HG02642 (cell line): ENCODE measurements around the gene CPNE5.

Source experiments
- ATAC-seq: cut with Tn5 transposase; IDR thresholded peaks from one replicate; pipeline ENCODE4 v1.9.1; 2021; ENCODE audit warnings: mild to moderate bottlenecking; ENCODE audit not compliant: unreplicated experiment, poor library complexity

Gene CPNE5

GRCh38 chr6:36797055-36797454, 42.2 kb downstream of the CPNE5 start:
- ATAC-seq: no peak

DNA sequence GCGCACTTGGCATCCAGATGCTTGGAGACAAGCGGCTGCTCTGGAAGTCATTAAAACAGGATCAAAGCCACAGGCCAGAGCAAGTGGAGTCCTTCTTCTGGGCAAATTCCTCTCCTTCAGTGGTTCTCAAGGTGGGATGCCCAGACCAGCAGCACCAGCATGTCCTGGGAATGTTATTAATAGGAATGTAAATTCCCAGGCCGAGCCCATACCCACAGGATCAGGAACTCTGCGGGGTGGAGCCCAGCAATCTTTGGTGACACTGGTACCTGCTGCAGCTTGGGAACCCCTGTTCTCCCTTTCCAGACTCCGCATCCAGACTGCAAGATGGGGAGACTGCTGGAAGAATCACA, 44.6 kb downstream of the CPNE5 start:
- no peak for ATAC-seq

DNA sequence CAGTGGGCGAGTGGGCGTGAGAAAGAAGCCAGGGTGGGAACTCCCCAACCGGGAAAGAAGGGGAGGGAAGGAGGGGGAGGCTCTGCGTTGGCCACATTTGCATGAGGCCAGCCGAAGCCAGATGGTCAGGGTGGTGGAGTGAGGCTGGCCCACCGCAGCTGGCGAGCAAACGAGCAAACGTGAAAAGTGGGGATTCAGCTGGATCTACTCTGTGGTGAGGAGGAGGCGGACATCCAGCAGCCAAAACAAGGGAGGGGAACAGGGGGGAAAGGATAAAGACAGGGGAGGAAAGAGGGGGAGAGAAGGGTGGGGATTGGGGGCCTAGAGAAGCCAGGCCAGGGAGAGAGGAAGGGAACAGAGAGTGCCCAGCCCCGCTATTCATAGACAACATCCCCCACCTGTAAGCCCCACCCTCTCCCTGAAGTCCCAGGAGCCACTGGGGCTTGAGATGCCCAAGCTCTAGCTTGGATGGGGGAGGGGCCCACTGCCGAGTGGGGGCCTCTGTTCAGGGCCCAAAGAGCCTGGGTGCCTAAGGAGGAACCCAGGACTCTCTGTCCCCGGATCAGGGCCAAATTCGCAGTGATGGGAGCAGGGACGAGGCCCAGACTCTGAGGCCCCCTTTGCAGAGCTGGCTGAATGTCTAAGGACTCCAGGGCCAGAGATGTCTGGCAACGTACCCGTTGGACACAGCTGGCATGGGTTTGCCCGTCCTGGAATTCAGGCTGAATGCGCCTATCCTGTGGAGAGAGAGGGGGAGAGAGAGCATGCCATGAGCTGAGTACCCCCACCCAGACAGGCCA, 45.1 kb downstream of the CPNE5 start:
- ATAC-seq: no peak

GRCh38 chr6:36793296-36793912, 45.8 kb downstream of the CPNE5 start:
- ATAC-seq: no peak

DNA sequence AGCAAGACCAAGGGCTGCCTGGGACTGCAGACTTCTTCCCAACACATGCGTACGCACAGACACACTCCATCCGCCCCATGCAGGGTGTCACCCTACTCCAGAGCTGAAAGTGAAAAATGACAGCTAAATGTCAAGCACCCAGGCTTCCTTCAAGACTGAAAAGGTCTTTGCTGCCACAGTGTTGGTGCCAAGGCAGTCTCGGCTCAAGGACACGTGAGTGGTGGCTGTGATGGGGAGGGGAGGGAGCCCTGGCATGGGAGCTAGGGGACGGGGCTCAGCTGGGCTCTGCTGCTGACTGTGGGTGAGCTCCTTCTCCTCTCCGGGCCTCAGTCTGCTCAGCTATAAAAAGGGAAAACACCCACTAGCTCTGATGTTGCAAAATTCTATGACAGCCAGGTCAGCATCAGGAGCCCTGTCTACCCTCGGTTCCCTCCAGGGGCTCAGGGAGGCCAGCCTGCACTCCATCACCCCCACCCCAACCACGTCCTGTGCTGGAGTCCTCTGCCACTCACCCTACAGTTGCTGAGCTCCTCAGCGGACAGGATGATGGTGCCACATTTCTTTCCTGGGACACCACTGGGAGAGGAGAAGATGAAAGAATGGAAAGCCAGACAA, 47.6 kb downstream of the CPNE5 start:
- ATAC-seq: no peak

- ATAC-seq: no peak
Observed at GRCh38 chr6:36791085-36791484, 48.2 kb downstream of the CPNE5 start.

DNA sequence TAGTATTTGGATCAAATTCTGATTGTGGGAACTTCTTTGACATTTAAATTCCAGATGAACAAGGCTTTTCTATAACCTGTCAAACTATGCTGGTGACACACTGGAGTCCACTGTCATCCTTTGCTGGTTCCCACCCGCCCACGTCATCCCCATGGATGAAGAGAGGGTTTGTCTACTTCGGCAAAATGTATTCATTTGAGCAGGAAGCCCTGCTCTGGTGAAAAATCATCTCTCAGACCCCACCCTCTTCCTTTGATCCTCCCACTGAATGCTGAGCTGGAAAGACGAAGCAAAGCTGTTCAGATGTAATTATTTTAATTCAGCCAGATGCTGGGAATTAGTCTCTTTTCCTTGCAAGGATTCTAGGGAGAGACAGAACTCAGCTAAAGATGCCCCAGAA, 50.5 kb downstream of the CPNE5 start:
- ATAC-seq: no peak

GRCh38 chr6:36788186-36788585, 51.1 kb downstream of the CPNE5 start:
- ATAC-seq: no peak

DNA sequence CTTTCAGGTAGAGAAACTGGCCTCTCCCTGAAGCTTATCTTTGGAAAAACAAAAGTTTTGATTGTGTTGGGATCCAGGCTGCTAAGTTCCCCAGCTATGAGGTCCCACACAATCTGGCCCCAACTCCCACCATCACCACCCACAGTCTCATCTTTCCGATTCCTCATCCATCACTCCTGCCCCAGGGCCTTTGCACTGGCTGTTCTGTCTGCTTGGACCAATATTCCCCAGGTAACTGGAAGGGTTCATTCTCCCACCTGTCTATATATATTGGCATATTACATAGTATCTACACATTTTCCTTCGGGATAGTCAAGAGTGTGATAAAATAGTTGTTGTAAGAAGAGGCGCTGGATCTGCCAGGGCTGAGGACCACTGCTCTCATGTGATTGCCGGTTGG, 52.0 kb downstream of the CPNE5 start:
- ATAC-seq: no peak

DNA sequence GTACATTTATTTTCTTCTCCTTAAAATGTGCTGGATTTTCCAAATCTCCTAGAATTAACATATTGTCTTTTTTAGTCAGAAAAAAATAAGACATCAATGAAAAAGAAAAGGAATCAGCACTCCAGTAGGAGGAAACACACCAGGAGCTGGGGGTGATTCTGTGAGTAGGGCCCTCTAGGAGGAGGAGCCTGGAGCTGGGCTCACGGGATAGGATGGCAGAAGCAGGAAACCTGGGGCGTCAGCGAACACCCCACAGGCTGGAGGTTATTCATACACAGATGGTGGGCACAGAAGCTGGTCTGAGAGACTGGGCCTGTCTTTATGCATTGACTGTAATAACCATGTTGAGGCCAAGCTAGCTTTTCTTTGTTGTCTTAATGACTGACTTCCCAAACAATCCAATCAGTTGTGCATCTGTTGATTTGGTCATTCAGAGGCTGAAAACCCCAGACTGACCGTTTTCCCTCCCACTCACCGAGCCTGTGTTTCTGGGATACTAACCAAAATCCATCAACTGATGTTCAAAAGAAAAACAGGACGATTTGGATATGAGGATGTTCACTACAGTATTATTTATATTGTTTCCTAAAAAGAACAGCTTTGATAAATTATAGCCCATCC, 53.1 kb downstream of the CPNE5 start:
- no peak for ATAC-seq

GRCh38 chr6:36784376-36784636, 54.9 kb downstream of the CPNE5 start:
- no peak for ATAC-seq

- no peak for ATAC-seq
Observed at GRCh38 chr6:36783603-36784375, 55.5 kb downstream of the CPNE5 start.

GRCh38 chr6:36781669-36782068, 57.6 kb downstream of the CPNE5 start:
- peak; percentile 53 for ATAC-seq

DNA sequence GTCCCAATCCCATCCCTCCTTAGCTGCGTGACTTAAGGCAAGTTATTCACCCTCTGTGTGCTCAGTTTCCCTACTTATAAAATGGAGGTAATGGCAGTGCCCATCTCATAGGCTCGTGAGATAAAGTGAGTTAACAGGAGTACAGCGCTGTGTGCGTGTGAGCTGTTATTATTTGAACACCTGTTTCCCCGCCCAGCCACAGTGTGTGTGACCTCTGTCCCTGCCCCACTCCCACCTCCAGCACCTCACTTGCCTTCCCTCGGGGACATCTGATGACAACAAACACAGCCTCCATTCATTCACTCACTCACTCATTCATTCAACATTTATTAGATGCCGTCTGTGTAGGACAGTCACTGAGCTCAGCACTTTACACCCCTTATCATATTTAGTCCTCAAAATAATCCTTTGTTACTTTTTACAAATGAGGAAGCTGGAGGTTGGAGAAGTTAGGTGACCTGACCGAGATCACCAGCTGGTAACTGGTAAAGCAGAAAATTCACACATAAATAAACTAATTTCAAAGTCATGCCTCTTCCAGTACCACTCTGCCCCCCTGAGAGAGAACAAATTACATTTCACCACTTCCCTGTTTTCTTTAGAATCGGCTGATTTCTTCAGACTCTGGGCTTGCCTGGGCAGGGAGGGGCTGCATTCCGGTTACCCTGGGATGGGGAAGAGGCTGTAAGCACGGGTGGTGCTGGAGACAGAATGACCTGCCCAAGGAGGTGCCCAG, 58.6 kb downstream of the CPNE5 start:
- no peak for ATAC-seq

GRCh38 chr6:36779227-36779626, 60.0 kb downstream of the CPNE5 start:
- ATAC-seq: no peak

- ATAC-seq: no peak
Observed at GRCh38 chr6:36777801-36778200, 61.4 kb downstream of the CPNE5 start.

DNA sequence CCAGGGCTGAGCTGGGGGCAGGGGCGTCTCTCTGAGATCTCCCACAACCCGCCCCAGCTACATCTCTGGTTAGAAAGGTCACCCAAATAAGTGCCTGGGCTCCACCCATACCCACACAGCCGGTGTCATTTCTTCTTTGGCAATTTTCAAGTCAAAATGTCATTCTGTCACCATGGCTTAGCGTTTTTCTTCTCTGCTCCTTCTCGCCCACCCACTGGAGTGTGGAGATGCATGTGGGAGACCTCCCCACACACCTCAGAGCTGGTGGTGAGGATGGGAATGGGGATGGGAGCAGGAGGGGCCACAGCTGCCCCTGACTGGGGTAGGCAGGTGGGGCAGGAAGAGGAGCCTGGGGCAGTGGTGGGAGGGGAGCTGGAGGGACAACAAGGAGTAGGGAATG, 63.1 kb downstream of the CPNE5 start:
- ATAC-seq: no peak

DNA sequence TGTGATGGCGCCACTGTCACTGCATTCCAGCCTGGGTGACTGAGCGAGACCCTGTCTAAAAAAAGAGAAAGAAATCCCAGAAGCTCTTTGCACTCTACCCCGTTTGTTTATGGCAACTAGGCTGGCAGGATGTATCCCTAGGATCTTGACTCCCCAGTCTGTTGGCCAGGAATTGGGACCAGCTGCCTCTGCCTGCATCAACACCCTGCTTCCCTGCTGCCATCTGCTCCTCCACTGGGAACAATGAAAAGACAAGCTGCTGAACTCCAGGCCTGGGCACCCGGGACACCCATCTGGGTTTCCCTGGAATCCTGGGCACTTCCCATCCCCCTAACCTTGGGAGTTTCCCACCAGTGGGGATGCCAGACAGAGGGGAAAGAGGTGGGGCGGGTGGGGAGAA, 64.9 kb downstream of the CPNE5 start:
- no peak for ATAC-seq

DNA sequence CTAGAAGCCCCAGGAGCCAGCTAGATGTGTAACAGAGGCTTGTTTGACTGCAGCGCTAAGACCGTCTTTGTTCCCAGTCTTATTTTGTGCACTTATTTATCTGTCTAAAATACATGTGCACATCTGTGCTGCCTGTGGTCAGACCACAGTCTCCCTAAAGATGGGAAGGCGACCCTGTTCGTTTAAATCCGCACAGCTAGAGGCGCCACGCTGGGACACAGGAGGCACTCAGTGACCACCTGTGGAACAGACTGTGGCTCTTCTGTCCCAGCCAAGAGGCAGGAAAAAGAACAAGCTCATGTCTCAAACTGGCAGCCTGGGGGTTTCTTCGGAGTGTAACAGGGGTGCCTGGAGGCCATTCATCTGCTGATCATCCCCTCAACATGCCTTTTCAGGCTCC, 66.8 kb downstream of the CPNE5 start:
- ATAC-seq: no peak

- ATAC-seq: no peak
Observed at GRCh38 chr6:36771145-36771544, 68.1 kb downstream of the CPNE5 start.
